HepG2 (cell line): Measurements from ENCODE around the gene IPO13. TPM values are rescaled to one million over a fixed set of nuclear protein-coding genes. Genes with fewer than 3 reads are reported as not detected.
A peak's percentile ranks its signal among the peaks of the same experiment; 100 is the strongest.

Experiments
- AHDC1 ChIP-seq: sonication (generic); formaldehyde crosslinking; IDR thresholded peaks from 2 replicates; pipeline ENCODE4 v1.5.1; 2020; ENCODE audit warnings: mild to moderate bottlenecking, missing genetic modification reagents, borderline replicate concordance
- BATF2 ChIP-seq: sonication (generic); formaldehyde crosslinking; IDR thresholded peaks from 2 replicates; pipeline ENCODE4 v1.8.0; 2022; ENCODE audit warnings: mild to moderate bottlenecking, missing genetic modification reagents, moderate library complexity
- MED1 ChIP-seq: sonication (generic); formaldehyde crosslinking; IDR thresholded peaks from 2 replicates; pipeline ENCODE4 v1.4.0; 2020; ENCODE audit warnings: missing genetic modification reagents
- NFKB2 ChIP-seq: sonication (generic); formaldehyde crosslinking; IDR thresholded peaks from 2 replicates; pipeline ENCODE4 v1.4.0; 2020; ENCODE audit warnings: missing genetic modification reagents, borderline replicate concordance
- SALL1 ChIP-seq: sonication (generic); formaldehyde crosslinking; IDR thresholded peaks from 2 replicates; pipeline ENCODE4 v1.8.0; 2022; ENCODE audit warnings: mild to moderate bottlenecking, missing genetic modification reagents
- SALL2 ChIP-seq: sonication (generic); formaldehyde crosslinking; IDR thresholded peaks from 2 replicates; pipeline ENCODE4 v1.8.1; 2023; ENCODE audit warnings: mild to moderate bottlenecking, missing genetic modification reagents, inconsistent platforms
- U2AF2 ChIP-seq: fragments of 200-400 bp; formaldehyde crosslinking; IDR thresholded peaks from 2 replicates; pipeline ENCODE4 v1.6.1; 2017; ENCODE audit warnings: low read depth, mild to moderate bottlenecking, low read length
- ZBTB4 ChIP-seq: sonication (generic); formaldehyde crosslinking; IDR thresholded peaks from 2 replicates; pipeline ENCODE4 v1.4.0; 2020; ENCODE audit warnings: missing genetic modification reagents, mild to moderate bottlenecking, borderline replicate concordance
- ZFP36L1 ChIP-seq: sonication (generic); formaldehyde crosslinking; IDR thresholded peaks from 2 replicates; pipeline ENCODE4 v1.8.0; 2022; ENCODE audit warnings: mild to moderate bottlenecking, missing genetic modification reagents, moderate library complexity
- ZNF17 ChIP-seq: sonication (generic); formaldehyde crosslinking; IDR thresholded peaks from 2 replicates; pipeline ENCODE4 v1.5.0; 2020; ENCODE audit warnings: mild to moderate bottlenecking, missing genetic modification reagents
- ZNF367 ChIP-seq: sonication (generic); formaldehyde crosslinking; IDR thresholded peaks from 2 replicates; pipeline ENCODE4 v1.4.0; 2020; ENCODE audit warnings: missing genetic modification reagents, borderline replicate concordance
- ZNF431 ChIP-seq: sonication (generic); formaldehyde crosslinking; IDR thresholded peaks from 2 replicates; pipeline ENCODE4 v1.9.0; 2022; ENCODE audit warnings: missing genetic modification reagents, low read depth, mild to moderate bottlenecking, borderline replicate concordance
- ZNF446 ChIP-seq: sonication (generic); formaldehyde crosslinking; IDR thresholded peaks from 2 replicates; pipeline ENCODE4 v1.5.0; 2020; ENCODE audit warnings: mild to moderate bottlenecking, missing genetic modification reagents
- ZNF501 ChIP-seq: sonication (generic); formaldehyde crosslinking; IDR thresholded peaks from 2 replicates; pipeline ENCODE4 v1.5.1; 2020; ENCODE audit warnings: mild to moderate bottlenecking, moderate library complexity, missing genetic modification reagents
- ZNF614 ChIP-seq: IDR thresholded peaks from 2 replicates; pipeline ENCODE4 v1.6.1; 2018; ENCODE audit warnings: missing biosample characterization, missing genetic modification reagents, inconsistent platforms, borderline replicate concordance
- ZNF878 ChIP-seq: sonication (generic); formaldehyde crosslinking; IDR thresholded peaks from 2 replicates; pipeline ENCODE4 v1.8.1; 2023; ENCODE audit warnings: mild to moderate bottlenecking, missing genetic modification reagents, moderate library complexity
- ZNF883 ChIP-seq: sonication (generic); formaldehyde crosslinking; IDR thresholded peaks from 2 replicates; pipeline ENCODE4 v1.5.1; 2020; ENCODE audit warnings: mild to moderate bottlenecking, missing genetic modification reagents; ENCODE audit errors: not compliant biosample characterization
- polyA plus RNA-seq, 8 experiments: library from polyadenylated mRNA; depleted of rRNA in 3 of 8; stranded (reverse) in 7 of 8; unstranded in 1 of 8; fragments of >200 nt; fragmentation: Illumina TruSeq in 4 of 8; extraction: Trizol in 4 of 8; gene quantifications; 2 replicates each; pipeline versions ENCODE4 v1.2.1 to v1.2.3, GENCODE V29; 2011 to 2016; ENCODE audit warnings: low read depth in 4 of 8, missing spikeins in 1 of 8, mixed read lengths in 1 of 8; ENCODE audit not compliant: insufficient read depth in 1 of 8
- total RNA-seq, 5 experiments: library from RNA; depleted of rRNA; stranded (reverse); fragments of >200 nt; fragmentation: Illumina TruSeq; extraction: Trizol; gene quantifications; 2 replicates each; pipeline ENCODE4 v1.2.3, GENCODE V29; 2016; ENCODE audit warnings: low read depth in 1 of 5
- TF ChIP-seq, protein P1 (sequence below): sonication (generic); formaldehyde crosslinking; IDR thresholded peaks from 2 replicates; pipeline ENCODE4 v1.5.0; 2020; ENCODE audit warnings: missing genetic modification reagents

The IPO13 gene
- total and polyA plus RNA-seq, 2 of the 13 experiments (the other 11 are each of a cell fraction or from before 2014, with no cell fraction given) = 12.9 to 15.6 TPM

- TF ChIP-seq AHDC1 (CRISPR knock-in tag) (peak; percentile 70; the same call in 1 of the 2 replicates), ZBTB4 (CRISPR knock-in tag) (peak; percentile 73; the same call in 1 of the 2 replicates), ZNF883 (CRISPR knock-in tag) (peak; percentile 90), MED1 (peak; percentile 74), ZNF367 (no peak), U2AF2 (0 out of 2 replicates have a peak, but pooled peaks have one; percentile 57), ZFP36L1 (CRISPR knock-in tag) (peak; percentile 94), SALL2 (CRISPR knock-in tag) (peak; percentile 96), ZNF431 (peak; percentile 34), ZNF17 (CRISPR knock-in tag) (no peak), ZNF878 (CRISPR knock-in tag) (no peak), ZNF614 (CRISPR knock-in tag) (peak; percentile 87; the same call in 1 of the 2 replicates), SALL1 (CRISPR knock-in tag) (peak; percentile 83), ZNF446 (CRISPR knock-in tag) (peak; percentile 86; the same call in 1 of the 2 replicates), NFKB2 (CRISPR knock-in tag) (peak; percentile 88; the same call in 1 of the 2 replicates), ZNF501 (CRISPR knock-in tag) (peak; percentile 98), BATF2 (CRISPR knock-in tag) (peak; percentile 80)
- TF ChIP-seq, protein P1, sequence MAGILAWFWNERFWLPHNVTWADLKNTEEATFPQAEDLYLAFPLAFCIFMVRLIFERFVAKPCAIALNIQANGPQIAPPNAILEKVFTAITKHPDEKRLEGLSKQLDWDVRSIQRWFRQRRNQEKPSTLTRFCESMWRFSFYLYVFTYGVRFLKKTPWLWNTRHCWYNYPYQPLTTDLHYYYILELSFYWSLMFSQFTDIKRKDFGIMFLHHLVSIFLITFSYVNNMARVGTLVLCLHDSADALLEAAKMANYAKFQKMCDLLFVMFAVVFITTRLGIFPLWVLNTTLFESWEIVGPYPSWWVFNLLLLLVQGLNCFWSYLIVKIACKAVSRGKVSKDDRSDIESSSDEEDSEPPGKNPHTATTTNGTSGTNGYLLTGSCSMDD (CRISPR knock-in tag) = no peak
Observed at GRCh38 chr1:43946236-43947060, at the start of gene IPO13 (continued).
